ENCODE data around the gene DRAM2.
A peak's percentile ranks its signal among the peaks of the same experiment; 100 is the strongest.

The DRAM2 gene

GRCh38 chr1:111162488-111162880 lies 22.6 kb upstream of the DRAM2 start:
- Histone ChIP-seq H3K4me3 (ENCODE audit: extremely low read depth, insufficient read depth, low read length, poor library complexity, severe bottlenecking) (no peak overlapping the region), H3K4me1 (ENCODE audit: control insufficient read depth, insufficient read depth, low read length, poor library complexity, severe bottlenecking) (peaks cover 5% of the 10 kb centered on the region), H3K27ac (ENCODE audit: low read depth, low read length, severe bottlenecking) (peak overlapping the region; percentile 31), H3K36me3 (ENCODE audit: control insufficient read depth, insufficient read depth, low read length) (peaks cover 27% of the 10 kb centered on the region), H3K9me3 (ENCODE audit: control insufficient read depth, low read length) (no peaks in the 10 kb centered on the region)
- WGBS, 2 experiments (ENCODE audit: insufficient coverage in 2 of 2), result 100% methylated on average over 1 of the region's 2 CpGs; no CpG with 5 or more reads in 1 of the 2 experiments

GRCh38 chr1:111161843-111162487 lies 22.1 kb upstream of the DRAM2 start:
- no peak overlapping the region for H3K4me3 ChIP-seq (ENCODE audit: extremely low read depth, insufficient read depth, low read length, poor library complexity, severe bottlenecking)
- H3K4me1 ChIP-seq (ENCODE audit: control insufficient read depth, insufficient read depth, low read length, poor library complexity, severe bottlenecking), result peaks cover 5% of the 10 kb centered on the region
- H3K9me3 ChIP-seq (ENCODE audit: control insufficient read depth, low read length), result no peaks in the 10 kb centered on the region
- H3K36me3 ChIP-seq (ENCODE audit: control insufficient read depth, insufficient read depth, low read length), result peaks cover 30% of the 10 kb centered on the region
- 71 to 77% methylated on average over 1 of the region's 1 CpG for WGBS, 2 experiments (ENCODE audit: insufficient coverage in 2 of 2)
- H3K27ac ChIP-seq (ENCODE audit: low read depth, low read length, severe bottlenecking), result peak overlapping the region; percentile 31

DNA sequence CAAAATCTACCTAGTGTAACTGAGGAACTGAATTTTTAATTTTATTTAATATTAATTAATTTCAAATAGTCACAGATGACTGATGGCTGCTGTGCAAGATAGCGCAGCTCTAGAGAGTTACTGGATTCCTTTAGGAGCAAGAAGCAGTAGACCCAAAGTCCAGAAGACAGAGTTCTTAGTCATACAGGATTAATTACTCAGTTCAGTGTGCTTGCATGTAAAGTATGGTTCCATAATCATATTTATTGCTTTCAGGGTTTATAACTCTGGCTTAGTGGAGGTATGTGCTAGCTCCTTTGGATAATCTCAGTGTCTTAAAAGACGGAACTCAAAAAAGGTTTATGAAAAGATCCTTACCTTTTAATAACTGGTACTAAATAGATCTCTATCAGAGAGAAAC lies 17.5 kb upstream of the DRAM2 start:
- peaks cover 51% of the 10 kb centered on the region for H3K36me3 ChIP-seq (ENCODE audit: control insufficient read depth, insufficient read depth, low read length)

DNA sequence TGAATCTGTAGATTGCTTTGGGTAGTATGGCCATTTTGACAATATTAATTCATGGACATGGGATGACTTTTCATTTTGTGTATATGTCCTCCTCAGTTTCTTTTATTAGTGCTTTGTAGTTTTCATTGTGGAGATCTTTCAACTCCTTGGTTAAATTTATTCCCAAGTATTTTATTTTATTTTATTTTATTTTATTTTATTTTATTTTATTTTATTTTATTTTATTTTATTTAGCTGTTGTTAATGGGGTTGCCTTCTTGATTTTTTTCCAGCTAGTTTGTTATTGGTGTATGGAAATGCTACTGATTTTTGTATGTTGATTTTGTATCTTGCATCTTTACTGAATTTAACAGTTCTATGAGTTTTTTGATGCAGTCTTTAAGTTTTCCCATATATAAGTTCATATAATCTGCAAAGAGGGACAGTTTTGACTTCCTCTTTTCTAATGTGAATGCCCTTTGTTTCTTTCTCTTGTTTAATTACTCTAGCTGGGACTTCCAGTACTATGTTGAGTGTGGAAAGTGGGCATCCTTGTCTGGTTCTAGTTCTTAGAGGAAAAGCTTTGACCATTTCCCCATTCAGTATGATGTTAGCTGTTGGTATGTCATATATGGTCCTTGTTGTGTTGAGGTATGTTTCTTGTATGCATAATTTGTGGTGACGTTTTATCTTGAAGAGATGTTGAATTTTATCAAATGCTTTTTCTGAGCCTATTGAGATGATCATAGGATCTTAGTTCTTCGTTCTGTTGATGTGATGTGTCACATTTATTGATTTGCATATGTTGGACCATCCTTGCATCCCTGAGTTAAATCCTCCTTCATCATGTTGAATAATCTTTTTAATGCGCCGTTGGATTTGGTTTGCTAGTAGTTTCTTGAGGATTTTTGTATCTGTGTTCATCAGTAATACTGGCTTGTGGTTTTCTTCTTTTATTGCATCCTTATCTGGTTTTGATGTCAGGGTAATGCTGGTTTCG lies 14.4 kb upstream of the DRAM2 start:
- Histone ChIP-seq H3K9me3 (ENCODE audit: control insufficient read depth, low read length) (no peaks in the 10 kb centered on the region), H3K36me3 (ENCODE audit: control insufficient read depth, insufficient read depth, low read length) (peaks cover 64% of the 10 kb centered on the region), H3K4me1 (ENCODE audit: control insufficient read depth, insufficient read depth, low read length, poor library complexity, severe bottlenecking) (no peaks in the 10 kb centered on the region), H3K4me3 (ENCODE audit: extremely low read depth, insufficient read depth, low read length, poor library complexity, severe bottlenecking) (no peak overlapping the region), H3K27ac (ENCODE audit: low read depth, low read length, severe bottlenecking) (no peak overlapping the region)
- 95 to 100% methylated on average over 2 to 4 of the region's 5 CpGs for WGBS, 2 experiments (ENCODE audit: insufficient coverage in 2 of 2)

More for the DNA sequence above, 17.5 kb upstream of the DRAM2 start:
- Histone ChIP-seq H3K4me3 (ENCODE audit: extremely low read depth, insufficient read depth, low read length, poor library complexity, severe bottlenecking) (no peak overlapping the region), H3K27ac (ENCODE audit: low read depth, low read length, severe bottlenecking) (no peak overlapping the region), H3K9me3 (ENCODE audit: control insufficient read depth, low read length) (no peaks in the 10 kb centered on the region), H3K4me1 (ENCODE audit: control insufficient read depth, insufficient read depth, low read length, poor library complexity, severe bottlenecking) (peaks cover 5% of the 10 kb centered on the region)
- WGBS, 2 experiments (ENCODE audit: insufficient coverage in 2 of 2), result no CpG with 5 or more reads among the region's 2 CpGs

DNA sequence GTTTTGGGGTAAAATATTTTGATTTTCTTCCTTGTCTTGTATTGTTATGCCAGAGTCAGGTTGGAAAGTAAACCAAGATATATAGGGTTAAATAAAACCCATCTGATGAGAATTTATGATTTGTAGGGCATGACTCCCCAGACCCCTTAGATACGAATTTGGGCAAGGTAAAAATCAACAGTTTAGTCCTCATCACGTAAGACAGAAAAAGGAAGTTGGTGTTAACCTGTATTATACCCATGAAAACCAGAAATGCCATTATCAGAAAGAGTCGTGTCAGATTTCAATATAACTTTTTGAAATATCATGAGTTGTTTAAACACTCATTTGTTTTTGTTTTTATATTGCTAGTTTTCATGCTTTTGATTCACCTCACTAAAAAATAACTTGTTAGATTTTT lies 11.9 kb upstream of the DRAM2 start:
- no peaks in the 10 kb centered on the region for H3K9me3 ChIP-seq (ENCODE audit: control insufficient read depth, low read length)
- H3K4me3 ChIP-seq (ENCODE audit: extremely low read depth, insufficient read depth, low read length, poor library complexity, severe bottlenecking), result no peak overlapping the region
- no peaks in the 10 kb centered on the region for H3K4me1 ChIP-seq (ENCODE audit: control insufficient read depth, insufficient read depth, low read length, poor library complexity, severe bottlenecking)
- peaks cover 70% of the 10 kb centered on the region for H3K36me3 ChIP-seq (ENCODE audit: control insufficient read depth, insufficient read depth, low read length)
- WGBS, 2 experiments (ENCODE audit: insufficient coverage in 2 of 2), result 90% methylated on average over 2 of the region's 3 CpGs; no CpG with 5 or more reads in 1 of the 2 experiments
- no peak overlapping the region for H3K27ac ChIP-seq (ENCODE audit: low read depth, low read length, severe bottlenecking)

DNA sequence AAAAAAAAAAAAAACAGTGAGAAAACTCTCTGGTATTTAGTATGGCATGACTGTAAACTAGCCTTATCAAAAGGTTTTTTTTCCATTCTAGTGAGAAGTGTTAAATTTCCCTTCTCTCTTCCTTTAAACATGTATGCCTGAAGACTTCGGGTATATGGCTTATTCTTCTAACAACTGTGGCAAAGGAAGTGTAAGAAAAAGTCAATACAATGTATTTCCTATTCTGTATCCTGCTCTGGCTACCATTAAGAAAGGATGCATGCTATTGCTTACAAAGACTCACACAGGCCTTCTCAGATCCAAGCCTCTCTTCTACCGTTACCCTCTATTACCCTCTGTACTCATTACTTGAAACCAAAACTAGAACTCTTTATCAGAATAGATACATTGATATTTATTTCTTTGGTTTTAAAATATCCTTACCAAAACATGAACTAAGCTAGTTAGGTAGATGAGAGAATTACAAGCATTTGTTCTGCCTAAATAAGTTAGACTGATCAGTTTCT lies 8.5 kb upstream of the DRAM2 start:
- Histone ChIP-seq H3K36me3 (ENCODE audit: control insufficient read depth, insufficient read depth, low read length) (peaks cover 49% of the 10 kb centered on the region), H3K9me3 (ENCODE audit: control insufficient read depth, low read length) (no peaks in the 10 kb centered on the region), H3K4me1 (ENCODE audit: control insufficient read depth, insufficient read depth, low read length, poor library complexity, severe bottlenecking) (peaks cover 7% of the 10 kb centered on the region), H3K4me3 (ENCODE audit: extremely low read depth, insufficient read depth, low read length, poor library complexity, severe bottlenecking) (no peak overlapping the region), H3K27ac (ENCODE audit: low read depth, low read length, severe bottlenecking) (no peak overlapping the region)
- no CpG with 5 or more reads among the region's 2 CpGs for WGBS, 2 experiments (ENCODE audit: insufficient coverage in 2 of 2)

GRCh38 chr1:111147948-111148347 lies 8.1 kb upstream of the DRAM2 start:
- Histone ChIP-seq H3K9me3 (ENCODE audit: control insufficient read depth, low read length) (no peaks in the 10 kb centered on the region), H3K36me3 (ENCODE audit: control insufficient read depth, insufficient read depth, low read length) (peaks cover 44% of the 10 kb centered on the region), H3K4me1 (ENCODE audit: control insufficient read depth, insufficient read depth, low read length, poor library complexity, severe bottlenecking) (peaks cover 7% of the 10 kb centered on the region), H3K27ac (ENCODE audit: low read depth, low read length, severe bottlenecking) (no peak overlapping the region), H3K4me3 (ENCODE audit: extremely low read depth, insufficient read depth, low read length, poor library complexity, severe bottlenecking) (no peak overlapping the region)
- WGBS, 2 experiments (ENCODE audit: insufficient coverage in 2 of 2), result no CpG with 5 or more reads among the region's 3 CpGs

GRCh38 chr1:111145963-111146768 lies 6.3 kb upstream of the DRAM2 start:
- Histone ChIP-seq H3K36me3 (ENCODE audit: control insufficient read depth, insufficient read depth, low read length) (peaks cover 31% of the 10 kb centered on the region), H3K4me1 (ENCODE audit: control insufficient read depth, insufficient read depth, low read length, poor library complexity, severe bottlenecking) (peaks cover 15% of the 10 kb centered on the region), H3K27ac (ENCODE audit: low read depth, low read length, severe bottlenecking) (no peak overlapping the region), H3K9me3 (ENCODE audit: control insufficient read depth, low read length) (no peaks in the 10 kb centered on the region), H3K4me3 (ENCODE audit: extremely low read depth, insufficient read depth, low read length, poor library complexity, severe bottlenecking) (no peak overlapping the region)

DNA sequence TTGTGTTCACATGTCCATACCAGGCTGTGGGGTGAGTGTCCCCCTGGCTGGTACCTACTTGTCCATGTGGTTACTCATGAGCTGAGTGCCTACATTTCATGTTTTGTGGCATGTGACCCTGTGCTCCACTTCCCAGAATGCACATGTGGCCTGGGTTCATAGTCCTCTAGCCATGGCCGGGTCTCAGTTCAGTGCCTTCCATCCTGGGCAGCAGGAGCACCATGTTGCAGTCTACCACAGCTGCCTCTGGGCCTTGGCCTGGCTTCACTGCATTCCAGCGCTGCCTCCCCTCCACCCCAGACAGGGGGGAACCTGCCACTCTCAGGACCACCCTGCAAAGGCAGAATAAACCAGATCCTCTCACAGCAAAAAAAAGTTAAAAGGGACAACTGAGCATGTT lies 5.6 kb upstream of the DRAM2 start:
- Histone ChIP-seq H3K27ac (ENCODE audit: low read depth, low read length, severe bottlenecking) (no peak overlapping the region), H3K4me3 (ENCODE audit: extremely low read depth, insufficient read depth, low read length, poor library complexity, severe bottlenecking) (no peak overlapping the region), H3K4me1 (ENCODE audit: control insufficient read depth, insufficient read depth, low read length, poor library complexity, severe bottlenecking) (peaks cover 16% of the 10 kb centered on the region), H3K9me3 (ENCODE audit: control insufficient read depth, low read length) (no peaks in the 10 kb centered on the region), H3K36me3 (ENCODE audit: control insufficient read depth, insufficient read depth, low read length) (peaks cover 27% of the 10 kb centered on the region)
- 93 to 100% methylated on average over 2 of the region's 2 CpGs for whole genome bisulfite sequencing, 2 experiments (ENCODE audit: insufficient coverage in 2 of 2)

DNA sequence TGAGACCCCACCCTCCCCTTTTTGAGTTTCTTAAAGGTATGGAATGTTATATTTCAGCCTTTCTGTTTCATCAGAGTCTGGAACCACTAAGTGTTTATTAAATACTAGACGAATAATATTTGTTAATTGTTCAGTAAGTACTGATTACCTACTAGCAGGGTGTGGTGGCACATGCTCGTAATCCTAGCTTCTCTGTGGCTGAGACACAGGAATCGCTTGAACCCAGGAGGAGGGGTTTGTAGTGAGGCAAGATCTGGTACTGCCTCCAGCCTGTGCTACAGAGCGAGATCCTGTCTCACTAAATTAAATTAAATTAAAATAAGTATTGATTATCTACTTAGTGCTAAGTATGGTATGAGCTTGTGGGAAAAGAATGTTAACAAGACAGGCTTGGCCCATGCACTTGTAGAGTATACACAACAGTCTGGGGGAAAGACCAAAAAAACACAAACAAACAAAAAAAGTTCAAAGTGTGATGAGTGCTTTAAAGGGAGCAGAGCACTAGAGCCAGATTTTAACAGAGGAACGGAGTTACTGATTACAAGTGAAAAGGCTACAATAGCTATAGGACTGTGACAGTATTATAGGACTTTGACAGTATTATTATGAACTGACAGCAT lies 2.6 kb upstream of the DRAM2 start:
- WGBS, 2 experiments (ENCODE audit: insufficient coverage in 2 of 2), result 83 to 100% methylated on average over 1 of the region's 5 CpGs
- Histone ChIP-seq H3K27ac (ENCODE audit: low read depth, low read length, severe bottlenecking) (no peak overlapping the region), H3K4me3 (ENCODE audit: extremely low read depth, insufficient read depth, low read length, poor library complexity, severe bottlenecking) (peak overlapping the region; percentile 93), H3K9me3 (ENCODE audit: control insufficient read depth, low read length) (no peaks in the 10 kb centered on the region), H3K36me3 (ENCODE audit: control insufficient read depth, insufficient read depth, low read length) (peaks cover 6% of the 10 kb centered on the region), H3K4me1 (ENCODE audit: control insufficient read depth, insufficient read depth, low read length, poor library complexity, severe bottlenecking) (peaks cover 22% of the 10 kb centered on the region)
